ENCODE results near the gene CTBP2.
"Not testable (repeated sequence)": the region's sequence is repeated elsewhere in the genome, so short reads cannot be mapped to it uniquely, and the experiment has no call there.

CTBP2 gene

DNA sequence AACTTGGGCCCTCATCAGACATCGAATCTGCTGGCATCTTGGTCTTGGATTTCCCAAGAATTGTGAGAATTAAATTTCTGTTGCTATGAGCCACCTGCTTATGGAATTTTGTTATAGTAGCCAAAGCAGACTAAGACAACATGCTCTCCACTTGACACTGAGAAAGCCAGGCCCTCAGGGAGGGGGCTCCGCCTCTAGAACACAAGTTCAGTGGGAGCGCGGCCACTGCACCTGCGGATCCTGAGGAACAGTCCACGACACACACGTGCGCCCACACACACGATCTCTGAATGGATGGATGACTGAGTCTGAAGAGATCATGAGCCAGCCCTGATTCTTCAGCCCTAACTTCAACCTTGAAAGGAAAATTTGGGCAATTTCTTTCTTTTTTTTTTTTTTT, 73.7 kb downstream of the CTBP2 start:
- TF ChIP-seq, protein P1, sequence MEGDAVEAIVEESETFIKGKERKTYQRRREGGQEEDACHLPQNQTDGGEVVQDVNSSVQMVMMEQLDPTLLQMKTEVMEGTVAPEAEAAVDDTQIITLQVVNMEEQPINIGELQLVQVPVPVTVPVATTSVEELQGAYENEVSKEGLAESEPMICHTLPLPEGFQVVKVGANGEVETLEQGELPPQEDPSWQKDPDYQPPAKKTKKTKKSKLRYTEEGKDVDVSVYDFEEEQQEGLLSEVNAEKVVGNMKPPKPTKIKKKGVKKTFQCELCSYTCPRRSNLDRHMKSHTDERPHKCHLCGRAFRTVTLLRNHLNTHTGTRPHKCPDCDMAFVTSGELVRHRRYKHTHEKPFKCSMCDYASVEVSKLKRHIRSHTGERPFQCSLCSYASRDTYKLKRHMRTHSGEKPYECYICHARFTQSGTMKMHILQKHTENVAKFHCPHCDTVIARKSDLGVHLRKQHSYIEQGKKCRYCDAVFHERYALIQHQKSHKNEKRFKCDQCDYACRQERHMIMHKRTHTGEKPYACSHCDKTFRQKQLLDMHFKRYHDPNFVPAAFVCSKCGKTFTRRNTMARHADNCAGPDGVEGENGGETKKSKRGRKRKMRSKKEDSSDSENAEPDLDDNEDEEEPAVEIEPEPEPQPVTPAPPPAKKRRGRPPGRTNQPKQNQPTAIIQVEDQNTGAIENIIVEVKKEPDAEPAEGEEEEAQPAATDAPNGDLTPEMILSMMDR (IDR thresholded peaks at IDR 0.05; ENCODE audit: control insufficient read depth, insufficient read depth, low read depth, low read length, missing control alignments): no peak
- no peak overlapping the region for H3K4me3 ChIP-seq (ENCODE audit: control insufficient read depth, low read depth, low read length)
- no peak for DNase-seq (ENCODE audit: low read depth)

DNA sequence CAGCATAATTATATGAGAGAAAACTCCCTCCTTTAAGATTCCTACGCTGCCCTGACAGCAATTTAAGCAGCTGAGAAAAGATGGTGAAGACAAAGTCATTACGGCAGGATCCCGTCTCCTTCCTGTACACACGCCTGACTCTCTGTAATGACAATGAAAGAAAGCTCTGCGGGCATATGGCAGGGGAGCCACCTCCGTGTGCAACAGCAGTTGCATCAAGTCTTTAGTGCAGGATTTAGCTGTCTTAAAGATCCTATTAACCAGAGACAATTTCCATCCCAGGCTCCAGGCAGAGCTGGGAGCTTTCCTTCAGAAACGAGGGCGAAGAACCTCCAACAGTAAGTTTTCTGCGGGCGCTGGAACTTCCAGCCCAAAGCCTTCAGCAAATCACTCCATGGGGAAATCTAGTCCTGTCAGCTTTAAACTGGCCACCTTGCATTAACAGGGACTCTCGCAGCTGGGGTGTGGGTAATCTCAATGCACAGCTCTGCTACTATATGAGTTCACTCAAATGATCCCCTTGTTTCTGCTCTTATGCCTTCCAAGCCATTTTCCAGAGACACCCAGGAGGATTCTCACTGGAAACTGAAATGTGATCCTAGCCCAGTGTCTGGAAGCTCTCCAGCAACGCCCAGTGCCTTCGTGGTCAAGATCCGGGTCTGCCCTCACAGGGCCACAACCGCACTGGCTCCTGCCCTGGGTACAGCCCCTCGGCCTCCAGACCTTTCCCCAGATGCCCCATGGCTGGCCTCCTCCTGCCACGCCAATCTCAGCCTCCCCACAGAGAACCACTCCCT, 74.9 kb downstream of the CTBP2 start:
- H3K4me3 ChIP-seq (ENCODE audit: control insufficient read depth, low read depth, low read length): no peak overlapping the region
- TF ChIP-seq, protein P1 (IDR thresholded peaks at IDR 0.05; ENCODE audit: control insufficient read depth, insufficient read depth, low read depth, low read length, missing control alignments): no peak
- no peak for DNase-seq (ENCODE audit: low read depth)

DNA sequence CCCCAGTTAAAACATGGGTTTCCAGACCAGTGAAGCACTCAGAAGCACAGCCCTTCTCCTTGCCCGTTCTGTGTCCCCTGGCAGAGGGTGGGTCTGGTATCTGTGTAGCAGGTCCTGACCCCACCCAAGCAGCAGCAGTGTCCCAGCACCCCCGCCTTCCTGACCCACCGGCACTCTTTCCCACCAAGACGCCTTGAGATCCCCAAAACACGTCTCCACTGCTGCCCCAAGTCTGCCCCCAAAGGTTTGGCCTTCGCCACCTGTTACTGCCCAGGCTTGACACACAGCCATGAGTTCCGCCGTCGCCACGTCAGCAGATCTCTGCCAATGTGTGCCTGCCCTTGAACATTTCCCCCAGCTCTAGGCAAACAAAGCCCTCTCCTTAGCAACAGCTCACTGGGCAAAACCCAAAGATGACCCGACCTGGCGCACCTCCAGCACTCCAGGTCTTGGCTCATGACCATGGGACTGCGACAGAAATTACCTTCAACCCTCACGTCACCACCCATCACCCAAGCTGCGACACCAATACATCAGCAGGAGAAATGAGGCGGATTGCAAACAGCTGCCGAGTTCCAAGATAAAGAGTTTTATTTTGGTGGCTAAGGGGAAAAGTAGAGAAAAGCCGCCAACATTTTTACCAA, 75.6 kb downstream of the CTBP2 start:
- no peak overlapping the region for H3K4me3 ChIP-seq (ENCODE audit: control insufficient read depth, low read depth, low read length)
- DNase-seq (ENCODE audit: low read depth): no peak
- TF ChIP-seq, protein P1 (IDR thresholded peaks at IDR 0.05; ENCODE audit: control insufficient read depth, insufficient read depth, low read depth, low read length, missing control alignments): no peak

DNA sequence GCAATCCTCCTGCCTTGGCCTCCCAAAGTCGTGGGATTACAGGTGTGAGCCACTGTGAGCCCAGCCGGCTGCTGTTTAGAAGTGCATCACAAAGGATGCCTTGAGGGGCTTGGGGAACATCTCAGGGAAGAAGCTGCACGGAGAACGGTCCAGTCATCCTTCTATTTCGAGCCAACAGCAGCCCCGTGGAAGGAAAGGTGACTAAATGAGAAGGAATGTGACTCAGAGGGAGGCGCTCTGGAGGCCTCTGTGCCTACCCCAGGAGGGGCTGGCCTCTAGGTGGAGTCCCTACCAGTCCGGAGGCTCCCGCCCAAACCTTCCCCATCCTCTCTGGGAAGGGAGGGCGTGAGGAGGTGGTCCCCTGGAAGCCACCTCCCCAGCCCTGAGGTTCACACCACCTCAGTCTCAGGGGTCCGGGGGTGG, 76.2 kb downstream of the CTBP2 start:
- no peak overlapping the region for H3K4me3 ChIP-seq (ENCODE audit: control insufficient read depth, low read depth, low read length)
- peak; percentile 51 for DNase-seq (ENCODE audit: low read depth)
- TF ChIP-seq, protein P1 (IDR thresholded peaks at IDR 0.05; ENCODE audit: control insufficient read depth, insufficient read depth, low read depth, low read length, missing control alignments): peak; percentile 36

DNA sequence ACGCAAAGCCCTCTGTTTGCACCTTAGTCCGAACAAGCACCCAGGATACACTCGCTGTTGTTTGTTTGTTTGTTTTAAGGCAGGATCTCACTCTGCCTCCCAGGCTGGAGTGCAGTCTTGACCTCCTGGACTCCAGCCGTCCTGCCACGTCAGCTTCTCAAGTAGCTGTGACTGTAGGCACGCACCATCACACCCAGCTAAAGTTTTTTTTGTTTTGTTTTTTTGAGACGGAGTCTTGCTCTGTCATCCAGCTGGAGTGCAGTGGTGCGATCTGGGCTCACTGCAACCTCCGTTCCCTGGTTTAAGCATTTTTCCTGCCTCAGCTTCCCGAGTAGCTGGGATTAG, 76.8 kb downstream of the CTBP2 start:
- TF ChIP-seq, protein P1 (IDR thresholded peaks at IDR 0.05; ENCODE audit: control insufficient read depth, insufficient read depth, low read depth, low read length, missing control alignments): no peak
- no peak for DNase-seq (ENCODE audit: low read depth)
- no peak overlapping the region for H3K4me3 ChIP-seq (ENCODE audit: control insufficient read depth, low read depth, low read length)

DNA sequence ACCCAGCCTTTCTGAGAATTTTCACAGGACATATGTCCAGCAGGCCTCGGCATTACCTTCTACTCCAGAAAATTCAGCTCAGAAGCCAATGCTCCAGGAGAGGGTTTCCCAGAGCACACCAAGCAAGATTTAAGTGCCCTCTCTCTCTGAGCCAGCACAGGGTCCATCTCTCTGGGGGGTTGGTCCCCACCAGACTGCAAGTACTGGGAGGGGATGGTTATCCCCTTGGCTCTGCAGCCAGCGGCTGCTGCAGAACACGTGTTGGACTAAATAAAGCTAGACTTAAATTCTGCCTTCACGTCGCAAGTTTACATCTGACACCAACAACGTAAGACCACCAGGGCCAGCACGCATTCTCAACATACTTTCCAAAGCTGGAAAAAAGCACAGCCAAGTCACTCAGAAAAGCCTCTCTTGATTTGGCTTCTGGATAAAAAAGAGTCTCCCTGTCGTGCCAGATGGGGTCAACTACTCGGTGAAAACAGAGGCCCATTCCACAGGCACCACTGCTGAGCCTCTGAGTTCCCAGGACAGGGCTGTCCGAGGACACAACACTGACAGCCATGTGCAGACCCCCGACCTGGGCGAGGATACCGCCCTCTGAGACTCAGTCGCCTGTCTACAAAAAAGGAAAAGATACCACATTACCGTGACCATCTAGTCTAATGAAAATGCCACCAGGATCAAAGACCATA, 77.3 kb downstream of the CTBP2 start:
- no peak for DNase-seq (ENCODE audit: low read depth)
- no peak overlapping the region for H3K4me3 ChIP-seq (ENCODE audit: control insufficient read depth, low read depth, low read length)
- TF ChIP-seq, protein P1 (IDR thresholded peaks at IDR 0.05; ENCODE audit: control insufficient read depth, insufficient read depth, low read depth, low read length, missing control alignments): no peak

DNA sequence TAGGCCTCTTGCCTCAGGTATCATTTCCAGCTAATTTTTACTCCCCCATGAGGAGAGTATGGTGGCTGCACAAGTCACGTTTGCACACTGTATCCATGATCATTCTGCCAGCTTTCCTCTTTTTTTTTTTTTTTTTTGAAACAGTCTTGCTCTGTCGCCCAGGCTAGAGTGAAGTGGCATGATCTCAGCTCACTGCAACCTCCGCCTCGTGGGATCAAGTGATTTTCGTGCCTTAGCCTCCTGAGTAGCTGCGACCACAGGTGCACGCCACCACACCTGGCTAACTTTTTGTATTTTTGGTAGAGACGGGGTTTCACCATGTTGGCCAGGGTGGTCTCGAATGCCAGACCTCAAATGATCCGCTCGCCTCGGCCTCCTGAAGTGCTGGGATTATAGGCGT, 77.9 kb downstream of the CTBP2 start:
- not testable (repeated sequence) for DNase-seq (ENCODE audit: low read depth); H3K4me3 ChIP-seq (ENCODE audit: control insufficient read depth, low read depth, low read length)
